Activated T-helper 1 cell treated with Interleukin-2 at 50 U/mL for 16 hours (primary cell): ENCODE results near the gene PPP3CA.

Experiments used
- DNase-seq: peaks from one replicate; pipeline ENCODE4 v3.0.0-alpha.2; 2020; ENCODE audit warnings: low read depth

Gene PPP3CA

DNA sequence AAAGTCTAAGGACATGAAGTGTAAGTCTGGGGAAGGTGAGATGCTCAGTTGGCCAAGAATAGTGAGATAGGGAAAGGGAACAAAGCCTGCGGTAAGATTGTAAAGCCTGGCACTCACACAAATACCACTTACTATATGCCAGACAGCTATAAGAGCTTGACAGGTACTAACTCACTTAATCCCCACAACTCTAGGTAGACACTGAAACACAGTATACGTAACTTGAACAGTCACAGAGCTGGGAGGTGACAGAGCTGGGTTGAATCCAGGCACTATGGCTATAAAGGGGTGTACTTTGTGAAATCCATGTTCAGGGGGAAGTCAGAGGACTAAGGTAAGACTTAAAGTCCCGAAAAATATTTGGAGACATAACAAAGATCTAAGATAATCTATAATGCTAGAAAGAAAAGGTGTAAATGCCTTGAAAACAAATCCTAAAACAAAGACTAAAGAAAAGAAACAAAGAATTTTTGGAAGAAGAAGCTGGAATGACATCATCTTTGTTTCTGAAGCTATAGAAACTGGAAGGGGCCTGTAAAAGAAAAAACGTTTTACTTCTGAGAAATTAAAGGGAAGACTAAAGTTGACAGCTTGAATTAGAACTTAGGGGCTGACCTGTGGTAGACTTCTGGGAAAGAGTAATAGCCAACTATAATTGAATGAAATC is 172.5 kb downstream of the PPP3CA start:
- no peak for DNase-seq

DNA sequence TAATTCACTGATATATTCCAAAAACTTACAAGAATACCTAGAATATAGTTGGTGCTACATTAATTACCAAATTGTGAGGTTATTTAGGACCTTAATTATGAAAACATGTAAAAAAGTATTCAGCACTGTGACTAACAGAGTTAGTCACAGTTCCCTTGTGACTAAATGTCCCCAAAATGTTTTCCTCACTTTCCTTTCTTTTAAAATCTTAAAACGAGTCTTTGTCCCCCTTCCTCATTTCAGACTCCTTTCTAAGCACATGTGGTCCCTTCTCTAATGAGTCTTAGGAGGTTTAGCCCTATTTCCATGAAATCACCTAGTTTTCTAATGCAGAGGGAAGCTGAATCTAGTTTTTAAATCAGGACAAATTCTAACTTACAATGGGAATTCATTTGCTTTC is 175.0 kb downstream of the PPP3CA start:
- no peak for DNase-seq

DNA sequence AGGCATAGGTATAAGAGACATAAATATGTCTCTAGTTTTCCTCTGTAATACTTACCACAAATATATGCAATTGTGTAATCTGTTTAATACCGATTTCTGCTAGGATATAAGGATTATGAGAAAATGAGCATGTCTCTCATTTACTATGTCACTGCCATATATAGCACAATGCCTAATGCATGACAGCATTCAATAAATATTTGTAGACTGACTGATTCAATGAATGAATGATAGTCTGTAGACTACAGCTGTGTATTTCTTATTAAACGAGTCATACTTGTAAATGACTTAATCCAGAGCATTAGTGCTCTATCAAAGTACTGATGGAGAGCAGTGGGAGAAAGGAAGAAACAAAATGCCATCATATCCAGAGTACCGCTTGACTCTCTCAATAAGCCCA is 175.6 kb downstream of the PPP3CA start:
- DNase-seq: no peak

DNA sequence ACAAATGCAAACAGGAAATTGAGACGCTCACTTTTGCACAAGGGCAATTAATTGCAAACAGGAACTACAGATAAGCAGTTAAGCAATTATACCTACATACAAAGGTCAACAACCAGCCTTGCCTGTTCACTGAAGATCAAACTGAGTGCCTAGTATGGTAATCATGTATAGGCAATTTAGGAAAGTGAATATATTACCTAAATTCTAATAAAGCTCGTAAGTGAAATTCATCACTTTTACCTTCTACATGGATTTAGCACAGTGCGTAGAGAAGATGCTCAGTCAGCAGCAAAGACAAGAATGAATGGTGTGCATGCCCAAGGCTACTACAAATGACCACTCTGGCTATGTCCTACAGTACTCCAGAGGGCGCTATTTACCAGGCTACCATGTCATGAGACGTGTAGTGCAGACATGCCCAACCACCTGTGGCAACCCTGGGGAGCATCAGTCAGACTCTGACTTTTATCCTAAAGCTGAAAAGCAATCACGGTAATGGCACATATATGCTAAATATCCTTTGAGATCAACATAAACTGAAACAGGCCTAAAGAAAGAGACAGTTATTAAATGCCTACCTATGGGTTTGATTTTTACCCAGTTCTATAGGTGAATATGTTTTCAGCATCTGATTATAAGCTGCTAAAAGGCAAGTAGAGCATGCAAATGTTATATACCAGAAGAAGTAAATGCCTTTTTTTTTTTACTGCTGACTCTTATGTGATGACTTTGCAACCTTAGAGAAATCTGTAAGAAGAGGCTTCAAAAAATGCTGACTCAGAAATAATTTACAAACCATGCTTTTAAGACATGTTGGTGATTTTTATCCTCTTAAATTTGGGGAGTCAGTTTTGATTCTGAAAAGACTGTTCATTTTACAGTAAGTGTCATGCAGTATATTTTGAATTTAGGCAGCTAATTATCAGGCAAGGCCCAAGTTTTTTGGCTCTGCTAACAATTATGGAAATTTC is 178.0 kb downstream of the PPP3CA start:
- DNase-seq: peak; percentile 9

DNA sequence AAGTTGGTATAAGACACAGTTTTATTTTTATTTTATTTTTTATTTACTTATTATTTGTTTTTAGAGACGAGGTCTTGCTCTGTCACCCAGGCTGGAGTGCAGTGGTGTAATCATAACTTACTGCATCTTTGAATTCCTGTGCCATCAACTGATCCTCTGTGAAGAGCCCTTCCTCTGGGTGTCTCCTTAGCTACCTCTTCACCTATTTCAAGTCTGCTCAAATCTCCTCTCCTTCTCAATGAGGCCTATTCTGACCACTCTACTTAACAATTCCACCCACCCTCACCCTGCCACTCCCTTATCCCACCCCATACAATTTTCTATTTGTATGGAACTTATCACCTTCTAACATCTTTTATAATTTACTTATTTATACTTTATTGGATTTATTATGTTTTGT is 183.4 kb downstream of the PPP3CA start:
- DNase-seq: no peak

DNA sequence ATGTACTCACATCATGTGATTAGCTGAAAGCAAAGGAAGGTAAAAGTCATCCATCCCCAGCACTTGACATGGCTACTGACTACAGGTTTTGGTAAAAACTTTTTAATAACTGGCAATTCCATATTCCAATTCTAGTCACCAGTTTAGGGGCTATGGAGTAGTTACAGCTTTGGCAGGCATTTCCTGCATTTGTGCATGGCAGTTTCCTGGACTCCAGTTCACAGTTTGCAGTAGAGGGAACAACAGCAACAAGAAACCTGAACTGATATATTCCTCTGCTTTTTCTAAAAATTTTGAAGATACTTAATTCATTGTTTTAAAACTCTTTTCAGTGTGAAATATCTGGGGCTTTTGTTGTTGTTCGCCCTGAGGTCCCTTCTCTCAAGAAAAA is 184.3 kb downstream of the PPP3CA start:
- DNase-seq: no peak

DNA sequence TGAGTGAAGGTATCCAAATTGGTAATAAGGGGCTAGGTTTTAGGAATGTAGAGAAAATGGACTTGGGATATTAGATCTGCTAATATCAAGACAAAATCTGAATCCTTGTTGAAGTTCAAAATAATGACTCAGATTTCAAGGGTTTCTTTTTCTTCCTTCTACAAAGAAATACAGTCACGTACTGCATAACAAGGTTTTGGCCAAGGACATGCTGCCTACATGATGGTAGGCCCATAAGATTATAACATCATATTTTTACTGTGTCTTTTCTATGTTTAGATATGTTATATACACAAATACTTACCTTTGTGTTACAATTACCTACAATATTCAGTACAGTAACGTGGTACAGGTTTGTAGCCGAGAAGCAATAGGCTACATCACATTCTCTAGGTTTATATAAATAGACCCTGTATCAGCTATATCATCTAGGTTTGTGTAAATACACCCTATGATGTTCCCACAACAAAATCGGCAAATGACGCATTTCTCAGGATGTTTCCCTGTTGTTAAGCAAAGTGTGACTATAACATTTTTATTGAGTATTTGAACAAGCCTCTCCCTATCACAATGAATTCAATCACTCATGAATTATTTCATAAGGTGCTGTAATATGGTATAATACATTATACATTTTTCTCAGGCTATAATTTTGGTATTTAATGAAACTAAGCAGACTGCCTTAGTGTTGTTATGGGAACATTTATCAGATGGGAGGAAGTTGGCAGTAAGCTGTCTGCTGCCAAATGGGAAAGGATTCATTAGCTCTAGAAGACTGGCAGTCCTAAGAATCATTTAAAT is 186.3 kb downstream of the PPP3CA start:
- DNase-seq: no peak

DNA sequence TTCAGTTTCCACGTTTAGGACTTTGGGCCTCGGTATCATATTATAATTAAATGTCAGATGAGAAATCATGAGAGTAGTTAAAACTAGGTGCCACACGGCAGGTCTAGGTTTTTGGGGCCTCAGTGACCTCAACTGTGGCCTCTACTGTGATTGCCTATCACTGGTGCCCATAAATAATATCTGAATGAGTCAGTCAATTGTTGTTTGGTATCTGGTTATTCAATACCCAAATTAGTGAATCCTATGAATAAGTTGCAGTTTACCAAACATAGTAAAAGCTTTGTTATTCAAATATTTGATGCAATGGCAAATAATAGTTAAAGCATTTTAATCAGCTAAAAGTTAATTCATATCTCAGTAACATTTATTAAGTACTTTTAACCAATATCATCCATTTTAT is 188.8 kb downstream of the PPP3CA start:
- DNase-seq: no peak

DNA sequence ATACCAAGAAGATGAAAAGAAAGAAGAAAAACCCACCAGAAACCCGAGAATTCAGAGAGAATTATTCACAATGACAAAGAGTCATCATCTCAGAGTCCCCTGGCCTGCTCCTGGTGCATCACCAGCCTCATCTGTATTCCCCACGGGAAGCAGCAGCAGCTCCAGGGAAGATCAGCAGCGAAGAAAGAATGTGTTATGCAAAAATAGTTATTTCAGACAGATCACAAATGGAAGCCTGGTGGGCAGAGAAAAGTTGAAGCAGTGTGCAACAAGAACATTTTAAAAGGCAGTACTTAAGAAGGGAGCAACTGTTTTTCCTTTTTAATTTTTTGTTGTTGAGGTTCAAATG is 189.2 kb downstream of the PPP3CA start:
- DNase-seq: no peak

DNA sequence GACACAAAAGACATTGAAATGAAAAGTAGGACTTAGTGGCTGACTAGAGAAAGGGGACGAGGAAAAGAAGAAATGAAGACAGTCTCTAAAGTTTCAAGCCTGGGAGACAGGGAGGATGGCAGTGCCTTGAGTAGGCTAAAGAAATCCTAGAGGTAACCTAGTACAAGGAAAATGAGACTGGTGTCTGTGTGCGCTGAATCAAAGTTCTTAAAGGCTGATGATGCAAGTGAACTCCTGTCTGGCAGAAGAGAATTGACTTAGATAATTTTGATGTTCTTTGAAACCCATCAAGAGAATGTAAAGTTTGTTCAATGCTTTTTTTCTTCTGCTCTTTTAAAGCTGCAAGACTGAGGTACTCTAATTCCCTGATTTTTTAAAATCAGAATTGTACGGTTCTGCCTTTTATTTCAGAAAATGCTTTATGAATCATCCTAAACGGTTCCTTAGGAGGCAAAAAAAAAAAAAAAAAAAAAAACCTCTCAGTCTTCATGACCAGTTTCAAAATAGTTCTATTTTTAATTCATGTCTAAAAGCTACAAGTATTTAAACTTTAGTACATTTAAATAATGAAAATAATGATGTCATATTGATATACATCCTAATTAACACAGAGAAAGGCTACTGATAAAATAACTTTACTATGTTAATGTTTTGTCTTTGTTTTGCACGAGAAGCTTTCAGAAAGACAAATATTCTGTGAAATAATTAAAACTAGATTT is 189.8 kb downstream of the PPP3CA start:
- DNase-seq: no peak

DNA sequence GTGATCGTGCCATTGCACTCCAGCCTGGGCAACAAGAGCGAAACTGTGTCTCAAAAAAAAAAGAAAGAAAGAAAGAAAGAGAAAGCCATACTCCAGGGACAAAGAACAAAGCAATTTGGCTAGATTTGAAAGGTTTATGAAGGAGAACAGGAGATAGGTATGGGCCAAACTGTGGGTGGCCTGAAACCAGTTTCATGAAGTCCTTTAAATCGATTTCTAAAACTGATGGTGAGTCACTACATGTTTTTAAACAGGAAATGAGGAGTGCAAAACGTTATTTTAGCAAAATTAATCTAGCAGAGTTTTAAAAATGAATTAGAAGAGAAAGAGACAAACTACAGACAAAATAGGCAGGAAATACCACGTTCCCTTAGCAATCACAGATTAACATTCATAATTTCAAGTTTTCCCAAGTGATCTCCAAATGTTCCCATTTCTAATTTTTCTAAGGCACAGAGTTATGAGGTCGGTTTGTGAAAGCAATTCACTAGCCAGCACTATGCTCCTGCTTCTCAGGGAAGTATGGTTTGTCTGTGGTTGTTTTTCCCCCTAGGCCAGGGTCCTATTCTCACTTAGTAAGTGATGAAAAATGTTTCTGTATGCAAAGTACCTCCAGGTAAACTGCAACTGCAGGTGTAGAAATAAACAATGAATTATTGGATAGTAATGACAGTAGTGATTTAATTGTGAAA is 190.6 kb downstream of the PPP3CA start:
- DNase-seq: no peak

DNA sequence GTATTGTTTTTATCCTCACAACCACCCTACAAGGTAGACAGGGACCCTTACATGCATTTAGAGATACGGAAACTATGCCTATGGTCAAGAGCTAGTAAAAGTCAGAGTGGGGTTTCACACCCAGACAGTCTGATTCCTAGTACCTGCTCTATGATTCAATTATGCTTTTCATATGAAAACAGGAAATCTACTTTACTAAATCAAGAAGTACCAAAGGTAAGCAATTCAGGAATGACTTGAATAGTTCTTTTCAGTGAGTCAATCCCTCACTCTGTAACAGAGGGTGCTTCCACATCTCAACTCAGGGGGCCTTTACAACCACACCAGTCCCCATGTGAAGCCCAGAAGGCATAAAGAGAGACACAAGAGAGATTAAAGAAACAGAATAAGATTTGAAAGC is 191.4 kb downstream of the PPP3CA start:
- DNase-seq: no peak

DNA sequence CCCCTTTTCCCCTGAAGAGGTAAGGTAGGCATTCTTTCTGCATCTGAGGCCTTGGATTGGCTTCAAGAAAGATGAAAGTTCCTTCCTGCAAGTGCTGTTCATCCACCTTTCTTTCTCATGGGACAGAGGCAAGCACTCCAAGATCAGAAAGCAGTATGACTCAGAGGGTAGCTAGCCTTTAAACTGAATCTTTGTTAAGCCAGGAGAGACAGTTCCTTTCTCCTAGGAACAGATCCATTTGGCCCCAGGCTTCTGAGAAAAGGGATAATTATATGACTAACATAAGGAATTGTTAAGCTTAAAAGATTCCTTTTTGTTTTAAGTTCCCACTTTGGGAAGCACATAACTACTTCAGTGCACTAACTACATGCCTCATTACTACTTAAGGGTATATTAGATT is 192.0 kb downstream of the PPP3CA start:
- DNase-seq: no peak

DNA sequence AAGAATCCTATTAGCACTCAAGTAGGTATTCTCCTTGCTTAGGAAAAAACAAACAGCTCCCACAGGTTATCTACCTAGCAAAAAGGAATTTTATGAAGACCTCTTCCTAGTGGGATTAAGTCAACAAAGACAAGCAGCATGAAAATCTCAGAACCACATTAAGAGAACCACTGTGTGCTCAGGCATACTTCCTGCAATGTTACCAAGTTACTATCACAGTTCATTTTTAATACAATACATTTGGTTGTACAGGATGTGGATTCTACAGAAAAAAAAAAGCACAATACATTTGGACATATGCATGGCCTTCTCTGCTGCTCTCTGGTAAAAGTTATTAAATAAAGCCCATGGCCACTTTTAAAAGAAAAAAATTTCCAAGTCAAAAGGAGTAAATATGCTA is 193.7 kb downstream of the PPP3CA start:
- no peak for DNase-seq

DNA sequence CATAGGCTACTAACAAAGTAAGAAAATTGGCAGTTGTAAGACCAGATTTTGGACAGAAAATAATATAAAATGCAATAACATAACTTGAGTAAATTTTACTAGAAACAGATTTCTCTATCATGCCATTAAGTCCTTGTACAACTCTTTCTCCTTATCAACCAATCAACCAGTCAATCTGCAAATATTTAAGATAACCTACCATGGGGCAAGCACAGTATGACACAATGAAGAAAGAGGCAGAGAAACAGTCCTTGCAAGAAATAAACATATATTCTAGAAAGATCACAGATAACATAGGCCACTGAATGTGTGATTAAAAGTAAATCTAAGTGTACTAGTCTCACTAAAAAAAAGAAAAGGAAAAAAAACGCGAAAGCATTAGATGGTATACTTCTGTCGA is 194.8 kb downstream of the PPP3CA start:
- no peak for DNase-seq

DNA sequence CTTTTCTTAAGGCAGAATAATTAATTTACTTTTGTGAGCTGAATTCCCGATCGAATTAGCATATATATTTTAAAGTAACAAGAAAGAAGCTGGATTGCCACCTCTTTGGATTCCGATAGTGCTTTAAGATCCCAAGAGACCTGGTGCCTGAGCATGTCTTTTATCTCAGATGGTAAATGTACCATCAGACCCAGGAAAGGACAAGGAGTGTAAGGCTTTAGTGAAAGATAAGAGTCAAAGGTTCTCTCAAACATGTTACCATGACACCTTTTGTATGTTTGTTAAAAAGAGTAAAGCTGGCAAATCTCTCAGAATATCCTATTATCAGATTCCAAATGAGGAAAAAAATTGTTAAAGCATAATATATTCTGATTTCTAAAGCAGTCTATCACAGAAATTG is 198.8 kb downstream of the PPP3CA start:
- no peak for DNase-seq

DNA sequence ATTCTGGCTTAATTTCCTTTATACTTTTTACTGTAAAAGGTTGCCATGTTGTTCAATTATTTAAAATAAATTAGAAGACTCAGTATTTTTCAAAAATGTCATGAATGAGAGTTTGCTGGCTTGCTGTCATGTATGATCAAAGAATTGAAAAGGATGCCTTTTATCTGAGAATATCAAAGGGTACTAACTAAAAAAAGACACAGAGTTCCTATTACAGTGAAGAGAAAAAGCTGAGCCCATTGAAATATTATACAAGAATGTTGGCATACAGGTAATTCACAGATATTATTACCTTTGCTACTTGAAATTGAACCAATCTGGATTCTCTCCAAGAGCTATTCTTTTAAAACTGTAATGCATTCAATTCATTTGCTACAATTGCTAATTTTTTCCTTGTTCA is 200.0 kb downstream of the PPP3CA start:
- no peak for DNase-seq

DNA sequence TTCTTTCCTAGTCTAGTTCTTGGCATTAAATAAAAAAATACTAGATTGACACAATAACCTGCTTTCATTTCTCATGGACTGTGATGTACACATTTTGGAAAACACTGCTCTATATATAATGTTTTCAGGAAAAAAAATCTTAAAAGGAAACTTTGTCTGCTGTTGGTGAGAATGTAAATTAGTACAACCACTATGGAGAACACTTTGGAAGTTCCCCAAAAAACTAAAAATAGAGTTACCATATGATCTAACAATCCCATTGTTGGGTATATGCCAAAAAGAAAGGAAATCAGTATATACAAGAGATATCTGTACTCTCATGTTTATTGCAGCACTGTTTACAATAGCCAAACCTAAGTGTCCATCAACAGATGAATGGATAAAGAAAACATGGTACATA is 202.3 kb downstream of the PPP3CA start:
- no peak for DNase-seq

DNA sequence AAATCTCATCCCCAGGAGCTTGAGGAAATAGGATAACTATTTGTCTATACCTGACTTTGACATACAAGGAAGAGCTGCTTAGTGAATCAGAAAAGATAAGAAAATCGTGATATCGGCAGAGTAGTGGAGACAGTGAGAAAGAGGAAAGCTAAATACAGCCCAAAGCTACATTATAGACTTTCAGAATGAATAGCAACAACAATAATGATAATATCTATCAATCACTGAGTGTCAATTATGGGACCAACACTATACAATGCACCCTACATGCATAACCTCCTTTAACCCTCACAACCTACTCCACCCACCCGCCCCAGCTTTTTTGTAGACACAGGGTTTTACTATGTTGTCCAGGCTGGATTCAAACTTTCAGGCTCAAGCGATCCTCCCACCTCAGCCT is 205.1 kb downstream of the PPP3CA start:
- DNase-seq: no peak

DNA sequence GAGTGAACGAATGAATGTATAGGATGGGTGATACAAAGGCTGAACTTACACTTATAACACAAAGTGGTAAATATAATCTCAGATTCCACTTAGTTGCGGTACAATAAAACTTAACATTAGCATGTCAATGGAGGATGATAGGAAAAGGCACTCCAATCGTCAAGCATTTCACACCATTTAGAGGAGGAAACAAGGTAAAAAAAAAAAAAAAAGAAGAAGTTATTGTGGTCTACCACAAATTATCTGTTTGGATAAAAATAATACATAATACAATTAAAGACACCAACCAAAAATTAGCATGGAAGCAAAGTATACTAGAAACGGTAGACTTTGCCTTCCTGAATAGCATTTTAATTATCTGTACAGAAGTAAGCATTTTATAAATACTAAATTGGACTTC is 205.5 kb downstream of the PPP3CA start:
- no peak for DNase-seq

DNA sequence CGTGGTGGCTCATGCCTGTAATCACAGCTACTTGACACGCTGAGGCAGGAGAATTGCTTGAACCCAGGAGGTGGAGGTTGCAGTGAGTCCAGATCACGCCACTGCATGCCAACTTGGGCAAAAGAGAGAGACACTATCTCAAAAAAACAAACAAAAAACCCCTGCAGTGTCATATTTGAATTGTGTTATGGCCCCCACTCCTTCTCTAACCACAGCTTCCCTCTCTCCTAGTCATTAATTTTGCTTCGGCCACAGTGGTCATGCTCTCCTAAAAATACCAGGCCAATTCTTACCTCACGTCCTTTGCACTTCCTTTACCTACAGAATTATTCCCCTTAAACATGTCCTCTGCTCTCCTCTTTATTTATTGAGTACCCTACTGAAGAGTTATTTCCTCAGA is 206.1 kb downstream of the PPP3CA start:
- DNase-seq: no peak

DNA sequence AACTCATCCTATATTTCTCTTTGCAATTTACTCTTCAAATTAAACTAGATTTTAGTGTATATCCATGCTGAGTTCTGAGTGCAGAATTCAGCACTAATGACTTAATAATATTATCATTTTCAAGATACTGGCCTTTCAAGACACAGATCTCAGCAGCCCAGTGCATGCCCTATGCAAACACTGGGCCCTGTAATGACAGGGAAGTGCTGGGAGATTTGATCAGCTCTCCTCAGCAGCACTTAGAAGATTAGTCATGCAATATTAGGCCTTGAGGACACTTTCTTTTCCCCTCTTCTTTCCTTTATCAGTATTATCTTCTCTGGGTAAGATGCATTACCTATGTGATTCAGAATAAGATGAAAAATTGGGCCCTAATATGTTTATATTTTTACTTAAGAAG is 207.1 kb downstream of the PPP3CA start:
- no peak for DNase-seq
